Activated naive CD4-positive, alpha-beta T cell treated with anti-CD3 and anti-CD28 coated beads, Interleukin-2, amount 50 U/mL, for 72 hours (primary cell): ENCODE results near the gene DEFB114. TPM values are rescaled to one million over a fixed set of nuclear protein-coding genes. Genes with fewer than 3 reads are reported as not detected.

Source experiments
- ATAC-seq, 2 donors: fragments of 150-1000 bp; cut with Tn5 transposase; 2 replicates each; pipeline ENCODE4 v1.10.0; 2021; ENCODE audit warnings: mild to moderate bottlenecking in 2 of 2, moderate library complexity in 2 of 2
- DNase-seq, 2 donors: peaks; one replicate each; pipeline ENCODE4 v3.0.0; 2021 to 2022; ENCODE audit warnings: low spot score in 2 of 2
- H3K27ac Mint-ChIP-seq, 2 donors: one replicate each; pipeline ENCODE4 v1.8.0; 2022; ENCODE audit warnings: mild to moderate bottlenecking in 2 of 2, mixed read lengths in 2 of 2
- H3K36me3 Mint-ChIP-seq, 2 donors: one replicate each; pipeline ENCODE4 v1.8.0; 2022; ENCODE audit warnings: mixed read lengths in 2 of 2
- H3K9me3 Mint-ChIP-seq, 2 donors: one replicate each; pipeline ENCODE4 v1.8.0; 2022; ENCODE audit warnings: mixed read lengths in 2 of 2
- total RNA-seq, 2 donors: library from RNA; stranded (reverse); gene quantifications; one replicate each; pipeline ENCODE4 v1.2.3, GENCODE V29; 2022

DEFB114 gene, protein sequence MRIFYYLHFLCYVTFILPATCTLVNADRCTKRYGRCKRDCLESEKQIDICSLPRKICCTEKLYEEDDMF
- total RNA-seq: not detected

DNA sequence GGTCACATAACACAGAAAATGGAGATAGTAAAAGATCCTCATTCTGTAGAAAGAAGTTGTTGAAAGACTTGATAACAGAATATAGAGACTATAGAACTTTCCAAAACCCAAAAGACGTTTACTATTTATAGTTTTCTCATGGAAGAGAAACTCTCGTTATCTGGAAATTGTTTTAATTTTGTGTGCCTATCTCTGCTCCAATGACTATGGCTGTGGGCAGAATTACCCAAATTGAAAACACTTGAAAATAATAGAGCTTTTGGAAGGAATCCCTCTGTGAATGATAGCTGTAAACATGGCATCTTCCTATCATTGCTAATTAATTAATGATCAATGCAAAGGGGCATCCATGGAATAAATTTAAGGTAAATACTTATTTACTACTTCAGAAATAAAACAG lies at the start of gene DEFB114:
DEFB114 (minus strand) TSS at position 101 of the 400 bp plus-strand sequence; CDS start at position 42, 59 bp downstream.
- no peak for DNase-seq
- Mint-ChIP-seq H3K27ac (no peak within 1 kb of the TSS), H3K36me3 (no peaks in the 10 kb centered on the region), H3K9me3 (peaks cover 0 to 1% of the 10 kb centered on the region in 2 donors)
- no peak for ATAC-seq

DNA sequence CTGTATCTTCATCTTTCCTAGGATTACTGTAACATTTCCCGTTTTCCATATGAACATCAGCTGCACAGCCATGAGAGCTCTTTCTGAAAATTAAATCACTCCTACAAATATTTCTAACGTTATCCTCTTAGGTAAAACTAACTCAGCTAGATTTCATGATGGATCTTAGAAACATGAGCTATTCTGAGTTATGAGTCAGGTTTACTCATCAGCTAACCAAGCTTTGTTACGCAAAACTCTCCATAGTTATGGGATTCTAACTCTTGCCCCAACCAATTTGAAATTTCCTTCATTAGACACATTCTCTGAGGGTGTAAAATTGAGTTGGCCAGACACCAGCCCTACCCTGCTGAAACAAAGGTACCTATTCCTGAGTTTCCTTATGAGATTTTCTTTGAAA lies 43.9 kb upstream of the DEFB114 start:
- Mint-ChIP-seq H3K36me3 (no peaks in the 10 kb centered on the region), H3K27ac (no peak overlapping the region), H3K9me3 (peaks cover 4 to 8% of the 10 kb centered on the region in 2 donors)
- DNase-seq (no peak), ATAC-seq (no peak)

DNA sequence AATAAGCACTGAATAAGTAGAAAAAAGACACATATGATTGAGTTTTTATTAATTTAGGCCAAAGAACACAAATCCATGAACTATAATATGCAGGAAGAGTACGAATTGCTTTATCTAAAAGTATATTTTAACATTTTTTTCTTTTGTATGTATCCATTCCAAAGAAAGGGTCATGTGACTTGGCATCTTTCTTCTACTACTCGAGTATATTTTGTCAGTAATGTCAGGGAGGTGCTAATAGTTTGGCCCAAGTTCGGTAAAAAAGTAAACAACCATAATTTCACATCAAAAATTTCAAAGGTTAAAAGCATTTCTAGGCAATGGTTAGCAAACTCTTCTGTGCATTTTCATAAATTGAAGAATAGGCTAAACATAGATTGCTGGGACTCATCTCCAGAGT lies 39.2 kb upstream of the DEFB114 start:
- DNase-seq (no peak), ATAC-seq (no peak)
- H3K27ac Mint-ChIP-seq: no peak overlapping the region
- H3K36me3 Mint-ChIP-seq: no peaks in the 10 kb centered on the region
- peaks cover 8% of the 10 kb centered on the region in 2 donors for H3K9me3 Mint-ChIP-seq

DNA sequence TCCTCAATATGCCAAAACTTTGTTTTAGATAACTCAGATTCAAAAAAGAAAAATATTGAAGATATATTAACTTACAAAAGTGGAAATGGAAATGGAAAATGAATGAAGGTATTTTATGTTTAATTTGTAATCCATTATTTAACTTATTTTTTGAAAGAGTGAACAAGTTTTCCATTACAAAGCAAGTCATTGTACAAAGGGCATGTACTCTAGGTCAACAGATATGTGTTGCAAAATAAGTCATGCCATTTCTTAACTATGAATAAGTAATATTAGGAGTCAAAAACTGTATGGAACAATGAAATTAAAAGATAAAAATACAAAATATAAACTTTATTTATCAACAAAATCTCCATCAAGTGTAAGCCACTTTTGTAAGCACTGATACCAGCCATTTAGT lies 31.3 kb upstream of the DEFB114 start:
- no peak for ATAC-seq
- no peaks in the 10 kb centered on the region for H3K9me3 Mint-ChIP-seq
- no peak overlapping the region for H3K27ac Mint-ChIP-seq
- DNase-seq: no peak
- H3K36me3 Mint-ChIP-seq: no peaks in the 10 kb centered on the region

DNA sequence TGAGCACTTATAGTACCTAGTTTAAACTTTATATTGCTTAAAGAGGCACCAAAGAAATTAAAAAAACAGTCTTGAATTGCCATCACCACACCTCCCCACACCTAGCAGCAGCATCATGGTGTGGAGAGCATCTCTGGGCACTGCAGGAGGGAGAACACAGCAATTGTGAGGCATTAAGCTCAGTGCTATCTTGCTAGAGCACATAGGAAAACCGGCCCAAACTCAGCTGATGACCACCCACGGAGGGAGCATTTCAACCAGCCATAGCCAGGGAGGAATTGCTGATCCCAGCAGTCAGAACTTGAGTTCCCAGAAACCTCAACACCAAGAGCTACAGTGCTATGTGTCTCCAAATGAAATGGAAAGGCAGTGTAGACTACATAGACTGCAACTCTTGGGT lies 24.9 kb upstream of the DEFB114 start:
- ATAC-seq: no peak
- H3K36me3 Mint-ChIP-seq: no peaks in the 10 kb centered on the region
- DNase-seq: no peak
- no peak overlapping the region for H3K27ac Mint-ChIP-seq
- H3K9me3 Mint-ChIP-seq: no peaks in the 10 kb centered on the region

DNA sequence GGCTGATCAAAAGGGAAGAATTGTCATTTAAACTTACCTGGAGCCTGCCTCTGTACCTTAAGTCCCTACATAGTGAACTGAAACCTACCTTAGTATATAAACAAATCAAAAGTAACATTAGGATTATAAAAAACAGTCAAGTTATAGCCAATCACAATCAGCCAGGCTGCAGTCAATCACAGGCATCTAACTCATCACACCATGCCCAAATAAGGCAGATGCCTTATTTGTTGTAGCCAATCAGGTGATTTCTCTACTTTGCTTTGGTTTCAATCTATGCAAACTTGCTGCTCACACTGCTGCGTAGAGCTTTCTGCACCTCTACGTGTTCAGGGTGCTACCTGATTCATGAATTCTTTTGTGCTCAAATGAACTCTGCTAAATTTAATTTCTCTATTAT lies 23.8 kb upstream of the DEFB114 start:
- ATAC-seq (no peak), DNase-seq (no peak)
- no peaks in the 10 kb centered on the region for H3K36me3 Mint-ChIP-seq
- no peak overlapping the region for H3K27ac Mint-ChIP-seq
- H3K9me3 Mint-ChIP-seq: no peaks in the 10 kb centered on the region

DNA sequence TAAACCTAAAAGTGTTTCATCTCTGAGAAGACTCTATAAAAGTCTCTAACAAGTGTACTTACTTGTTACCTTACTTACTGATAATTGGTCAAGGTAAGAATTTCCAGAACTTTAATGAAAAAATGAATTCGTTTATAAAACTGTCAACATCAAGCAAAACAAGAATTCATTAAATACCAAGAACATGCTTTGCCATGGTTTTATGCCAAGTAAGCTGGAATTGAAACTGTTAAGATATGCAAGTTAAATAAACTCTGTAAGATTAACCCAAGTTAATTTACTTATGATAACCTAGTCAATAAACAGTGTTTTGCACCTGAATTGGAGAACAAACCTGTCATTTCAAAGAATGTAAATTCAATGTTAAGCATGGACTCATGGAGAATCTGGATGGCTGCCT lies 22.6 kb upstream of the DEFB114 start:
- no peak overlapping the region for H3K27ac Mint-ChIP-seq
- DNase-seq: no peak
- no peak for ATAC-seq
- no peaks in the 10 kb centered on the region for H3K36me3 Mint-ChIP-seq
- peaks cover 0 to 8% of the 10 kb centered on the region in 2 donors for H3K9me3 Mint-ChIP-seq

DNA sequence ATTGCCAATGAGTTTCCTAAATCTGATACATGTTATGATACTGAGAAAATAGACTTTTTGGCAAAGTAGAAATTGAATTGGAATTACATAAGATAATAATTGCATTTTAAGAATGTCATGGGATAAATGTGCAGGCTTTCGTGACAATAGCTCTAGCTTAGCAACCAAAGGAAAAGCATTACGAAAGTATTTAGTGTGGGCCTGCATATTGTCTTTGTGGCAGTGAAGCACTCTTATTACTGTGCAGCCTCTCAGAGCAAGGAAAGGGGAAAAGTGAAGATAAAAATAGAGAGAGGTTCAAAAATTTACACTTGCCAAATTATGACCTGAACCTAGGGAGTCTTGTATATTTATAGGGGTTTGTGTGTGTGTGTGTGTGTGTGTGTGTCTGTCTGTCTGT lies 18.1 kb upstream of the DEFB114 start:
- DNase-seq (no peak), ATAC-seq (no peak)
- no peaks in the 10 kb centered on the region for H3K36me3 Mint-ChIP-seq
- no peak overlapping the region for H3K27ac Mint-ChIP-seq
- H3K9me3 Mint-ChIP-seq: peaks cover 3 to 8% of the 10 kb centered on the region in 2 donors

DNA sequence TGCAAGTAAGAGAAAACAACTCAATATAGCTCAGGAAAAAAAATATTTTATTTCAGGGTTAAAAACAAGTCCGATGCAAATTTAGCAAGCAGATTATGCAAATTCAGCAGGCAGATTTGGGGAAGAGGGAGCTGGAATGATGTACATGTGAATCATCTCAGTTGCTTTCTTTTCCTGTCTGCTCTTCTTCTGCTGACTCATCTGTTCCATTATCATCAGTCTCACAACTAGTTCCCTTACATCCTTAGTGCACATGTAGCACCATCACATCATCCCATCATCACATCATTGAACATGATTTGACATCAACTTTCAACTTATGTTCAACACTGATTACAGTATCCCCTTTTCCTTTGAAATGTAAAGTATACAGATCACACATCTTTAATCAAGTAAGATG lies 16.9 kb upstream of the DEFB114 start:
- no peak for DNase-seq
- Mint-ChIP-seq H3K27ac (no peak overlapping the region), H3K36me3 (no peaks in the 10 kb centered on the region), H3K9me3 (peaks cover 3 to 8% of the 10 kb centered on the region in 2 donors)
- no peak for ATAC-seq

DNA sequence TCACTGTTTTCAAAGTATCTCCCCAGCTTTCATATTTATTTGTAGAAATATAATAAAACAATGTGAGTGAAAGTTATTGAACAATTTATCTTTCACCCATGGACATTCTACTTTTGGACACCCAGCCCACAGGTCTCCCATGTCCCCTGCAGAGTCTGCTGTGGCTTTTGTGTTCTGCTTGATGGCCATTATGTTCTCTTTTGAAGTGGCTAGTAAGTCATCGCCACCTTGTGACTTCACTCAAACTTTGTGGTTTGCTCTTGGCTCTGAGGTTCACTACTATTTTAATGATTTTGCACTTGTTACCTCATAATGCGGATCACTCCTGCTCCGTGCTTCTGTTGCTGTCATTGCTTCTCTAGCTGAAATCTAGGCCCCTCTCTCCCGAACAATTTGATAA lies 15.6 kb upstream of the DEFB114 start:
- ATAC-seq (no peak), DNase-seq (no peak)
- no peaks in the 10 kb centered on the region for H3K36me3 Mint-ChIP-seq
- peaks cover 3 to 8% of the 10 kb centered on the region in 2 donors for H3K9me3 Mint-ChIP-seq
- no peak overlapping the region for H3K27ac Mint-ChIP-seq

DNA sequence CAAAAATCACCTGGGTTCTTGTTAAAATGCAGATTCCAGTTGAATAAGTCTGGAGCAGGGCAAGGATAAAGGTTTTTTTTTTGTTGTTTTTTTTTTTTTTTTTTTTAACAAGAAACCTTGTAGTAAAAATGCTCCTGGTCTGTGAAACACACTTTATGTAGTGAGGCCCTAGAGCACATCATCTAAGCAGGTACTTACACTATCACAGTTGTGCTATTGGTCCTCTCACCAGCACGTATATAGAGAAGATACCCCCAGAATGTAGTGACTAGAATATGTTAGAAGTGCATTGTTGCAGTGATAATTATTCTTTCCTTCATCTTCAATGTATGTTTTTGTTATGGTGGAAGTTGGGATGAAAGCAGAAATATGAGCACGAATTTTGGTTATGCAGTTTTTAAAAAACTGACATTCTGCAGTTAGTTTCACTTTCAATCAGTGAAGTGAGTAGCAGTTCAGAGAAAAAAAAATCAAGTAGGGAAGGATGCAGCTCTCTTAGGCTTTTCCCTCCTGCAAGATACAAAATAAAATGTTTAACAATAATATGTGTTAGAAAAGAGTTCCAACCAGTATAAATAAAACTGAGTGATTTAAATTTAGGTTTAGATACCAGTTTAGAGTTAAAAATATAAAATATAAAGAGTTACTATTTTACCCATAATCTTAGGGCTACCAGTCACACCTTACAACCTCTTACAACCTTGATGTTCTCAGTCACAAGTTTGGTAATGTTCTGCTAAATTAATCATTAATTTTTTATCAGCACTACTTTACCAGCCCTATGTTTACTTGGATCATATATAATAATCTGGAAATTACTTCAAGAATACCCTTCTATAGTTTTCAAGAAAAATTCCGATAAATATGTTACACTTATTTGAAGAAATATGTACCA lies 14.6 kb upstream of the DEFB114 start:
- Mint-ChIP-seq H3K36me3 (no peaks in the 10 kb centered on the region), H3K27ac (no peak overlapping the region)
- DNase-seq: no peak

DNA sequence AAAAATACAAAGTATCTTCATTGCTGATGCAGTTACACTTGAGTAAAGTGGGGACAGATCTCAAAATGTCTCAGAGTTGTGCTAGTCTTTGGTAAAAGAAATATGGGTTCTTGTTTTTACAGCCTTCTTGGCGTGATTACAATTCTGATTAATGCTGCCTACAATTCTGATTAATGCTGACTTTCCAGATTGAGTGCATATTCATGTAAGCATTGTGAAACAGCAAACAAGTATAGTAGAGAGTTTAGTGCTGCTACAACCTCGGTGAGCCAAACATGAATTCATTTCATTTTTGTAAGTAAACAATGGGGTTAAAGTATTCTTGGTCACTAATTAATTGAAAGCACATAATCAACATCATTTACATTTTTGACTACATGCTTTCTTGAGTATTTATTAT lies 5.6 kb upstream of the DEFB114 start, which contains the start of gene DEFB113:
DEFB113 (minus strand) TSS at position 21 of the 400 bp plus-strand sequence; CDS start at position 21, 0 bp downstream.
- Mint-ChIP-seq H3K36me3 (no peaks in the 10 kb centered on the region), H3K27ac (no peak within 1 kb of the TSS), H3K9me3 (no peaks in the 10 kb centered on the region)
- ATAC-seq (no peak), DNase-seq (no peak)

More for the DNA sequence above, 14.6 kb upstream of the DEFB114 start:
- H3K9me3 Mint-ChIP-seq: peaks cover 3 to 8% of the 10 kb centered on the region in 2 donors
- ATAC-seq: no peak

DNA sequence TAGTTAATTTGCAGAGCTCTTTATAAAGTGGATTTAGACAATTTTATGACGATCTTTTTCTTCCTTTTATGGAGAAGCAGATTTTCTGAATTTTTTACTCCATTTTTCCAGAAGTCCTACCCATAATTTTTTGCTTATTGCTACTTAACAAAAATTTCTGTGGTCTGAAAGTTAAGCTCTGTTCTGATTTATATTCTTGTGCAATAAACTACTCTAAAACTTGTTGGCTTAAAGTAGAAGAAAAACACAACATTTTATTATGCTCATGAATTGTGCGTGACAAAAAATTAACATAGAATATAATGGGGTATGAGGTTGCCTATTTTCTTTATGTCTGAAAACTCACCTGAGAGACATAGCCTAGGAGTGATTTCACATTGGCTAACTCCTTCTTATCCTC lies 2.9 kb upstream of the DEFB114 start:
- ATAC-seq (no peak), DNase-seq (no peak)
- Mint-ChIP-seq H3K36me3 (no peaks in the 10 kb centered on the region), H3K9me3 (no peaks in the 10 kb centered on the region), H3K27ac (no peak overlapping the region)

DNA sequence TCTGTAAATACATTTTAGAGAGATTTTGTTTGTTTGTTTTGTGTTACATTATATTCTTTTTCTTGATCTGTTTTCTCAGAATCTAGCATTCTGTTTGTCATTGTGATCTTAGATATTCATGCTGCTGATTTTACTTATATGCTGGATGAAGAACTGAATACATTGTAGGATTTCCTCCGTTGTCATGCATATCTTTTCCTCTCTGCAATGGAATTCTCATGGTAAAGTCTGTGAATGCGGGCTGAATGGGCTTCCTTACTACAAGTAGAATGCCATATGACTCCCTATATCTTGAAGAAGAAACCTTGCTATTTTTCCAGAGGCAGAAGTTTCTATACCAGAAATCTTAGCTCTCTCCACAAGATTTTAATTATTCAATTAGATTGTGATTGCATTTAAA lies 2.4 kb upstream of the DEFB114 start:
- no peak overlapping the region for H3K27ac Mint-ChIP-seq
- no peak for DNase-seq
- no peaks in the 10 kb centered on the region for H3K9me3 Mint-ChIP-seq
- no peak for ATAC-seq
- H3K36me3 Mint-ChIP-seq: no peaks in the 10 kb centered on the region

DNA sequence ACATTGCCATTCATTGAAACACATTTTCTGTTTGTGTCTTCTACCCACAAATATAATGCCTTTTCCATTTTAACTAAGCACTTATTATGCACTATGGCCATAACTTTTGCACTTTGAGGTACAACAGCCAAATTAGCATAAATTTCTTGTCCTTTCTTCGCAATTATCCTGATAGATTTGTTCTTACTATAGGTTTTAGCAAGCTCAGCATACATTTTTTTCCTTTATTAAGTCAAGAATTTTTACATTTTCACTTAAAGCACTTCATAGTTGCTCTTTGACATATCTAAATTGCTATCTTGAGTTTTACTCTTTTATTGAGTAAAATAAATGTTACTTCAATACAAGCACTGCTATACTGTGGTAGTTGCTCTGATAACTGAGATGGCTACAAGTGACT lies 5.8 kb downstream of the DEFB114 start:
- ATAC-seq (no peak), DNase-seq (no peak)
- no peak overlapping the region for H3K27ac Mint-ChIP-seq
- peaks cover 6 to 7% of the 10 kb centered on the region in 2 donors for H3K9me3 Mint-ChIP-seq
- no peaks in the 10 kb centered on the region for H3K36me3 Mint-ChIP-seq

DNA sequence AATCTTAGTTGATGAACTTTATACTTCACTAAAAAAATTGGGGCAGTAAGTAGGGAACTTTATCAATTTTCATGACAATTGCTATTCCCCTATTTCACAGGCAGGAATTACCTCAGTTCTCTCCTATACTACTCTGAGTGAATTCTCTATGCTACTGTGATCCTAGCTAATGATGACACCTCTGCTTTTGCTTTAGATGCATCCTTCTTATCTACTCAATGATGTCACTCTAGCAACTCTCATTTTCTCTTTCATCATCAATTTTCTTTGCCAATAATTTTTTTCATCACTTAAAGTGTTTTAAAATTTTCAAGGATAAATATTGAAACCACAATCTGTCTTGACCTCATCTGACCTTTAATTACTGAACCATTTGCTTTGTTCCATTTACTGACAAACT lies 8.1 kb downstream of the DEFB114 start:
- ATAC-seq: no peak

DNA sequence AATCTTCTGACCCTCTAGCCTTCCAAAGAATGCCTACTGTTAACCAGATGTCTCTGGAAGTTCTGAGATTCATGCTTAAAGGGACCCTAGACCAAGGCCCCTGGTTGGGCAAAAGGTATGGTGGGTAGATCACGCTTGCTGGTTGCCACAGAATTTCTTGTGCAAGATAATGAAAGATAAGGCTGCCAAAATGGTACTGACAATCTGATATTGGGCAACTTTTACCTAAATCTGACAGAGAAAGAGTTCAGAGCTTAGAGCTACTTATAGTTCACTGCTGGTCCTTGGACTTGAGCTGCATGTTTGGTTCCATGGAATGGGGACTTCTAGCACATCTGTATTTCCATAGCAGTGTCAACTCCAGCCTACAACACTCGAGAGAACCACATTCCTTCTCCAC lies 12.0 kb downstream of the DEFB114 start:
- H3K27ac Mint-ChIP-seq: no peak overlapping the region

More for the DNA sequence above, 8.1 kb downstream of the DEFB114 start:
- DNase-seq: no peak
- Mint-ChIP-seq H3K36me3 (no peaks in the 10 kb centered on the region), H3K9me3 (peaks cover 6 to 7% of the 10 kb centered on the region in 2 donors), H3K27ac (no peak overlapping the region)

DNA sequence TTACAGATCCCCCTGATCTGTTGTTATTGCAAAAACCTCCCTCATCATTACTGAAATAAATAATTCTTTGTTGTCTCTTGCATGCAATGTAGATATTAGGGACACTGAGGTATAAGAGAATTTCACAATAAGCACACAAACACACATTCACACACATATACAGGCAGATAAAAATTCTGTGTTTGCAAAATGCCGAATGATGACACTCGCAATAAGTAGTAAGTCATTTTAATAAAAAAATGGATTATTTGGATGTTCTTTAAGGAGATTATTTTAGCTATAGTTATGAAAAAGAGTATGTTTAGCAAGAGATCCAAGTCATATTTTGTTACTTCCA lies 13.6 kb downstream of the DEFB114 start:
- ATAC-seq (no peak), DNase-seq (no peak)
- Mint-ChIP-seq H3K27ac (no peak overlapping the region), H3K36me3 (no peaks in the 10 kb centered on the region), H3K9me3 (peaks cover 0 to 4% of the 10 kb centered on the region in 2 donors)

More for the DNA sequence above, 12.0 kb downstream of the DEFB114 start:
- ATAC-seq (no peak), DNase-seq (no peak)
- H3K9me3 Mint-ChIP-seq: peaks cover 3 to 10% of the 10 kb centered on the region in 2 donors
- no peaks in the 10 kb centered on the region for H3K36me3 Mint-ChIP-seq
